Putamen (tissue), 1 donor: Measurements from ENCODE around the gene FSHR.

Source experiments
- DNase-seq: peaks from one replicate; pipeline ENCODE4 v3.0.0-alpha.2; 2016; ENCODE audit warnings: low spot score

Gene FSHR

GRCh38 chr2:49111006-49111405 lies 43.3 kb downstream of the FSHR start:
- DNase-seq: no peak

GRCh38 chr2:49110571-49110970 lies 43.7 kb downstream of the FSHR start:
- no peak for DNase-seq

- no peak for DNase-seq
Measured at GRCh38 chr2:49108851-49109250, 45.5 kb downstream of the FSHR start.

- DNase-seq: no peak
Measured at GRCh38 chr2:49108436-49108835, 45.9 kb downstream of the FSHR start.

GRCh38 chr2:49105506-49105905 lies 48.8 kb downstream of the FSHR start:
- DNase-seq: no peak

- DNase-seq: no peak
Measured at GRCh38 chr2:49102146-49102545, 52.2 kb downstream of the FSHR start.

GRCh38 chr2:49080681-49081080 lies 73.6 kb downstream of the FSHR start:
- no peak for DNase-seq

- no peak for DNase-seq
Measured at GRCh38 chr2:49070716-49071115, 83.6 kb downstream of the FSHR start.

- no peak for DNase-seq
Measured at GRCh38 chr2:49069829-49070228, 84.5 kb downstream of the FSHR start.

GRCh38 chr2:49068613-49069012 lies 85.7 kb downstream of the FSHR start:
- DNase-seq: no peak

GRCh38 chr2:49067971-49068370 lies 86.3 kb downstream of the FSHR start:
- DNase-seq: no peak

- no peak for DNase-seq
Measured at GRCh38 chr2:49053156-49053555, 101.2 kb downstream of the FSHR start.

GRCh38 chr2:49050265-49050664 lies 104.0 kb downstream of the FSHR start:
- no peak for DNase-seq

- no peak for DNase-seq
Measured at GRCh38 chr2:49049161-49049560, 105.2 kb downstream of the FSHR start.

- no peak for DNase-seq
Measured at GRCh38 chr2:49045083-49045482, 109.2 kb downstream of the FSHR start.

GRCh38 chr2:49044350-49045079 lies 109.8 kb downstream of the FSHR start:
- no peak for DNase-seq

- DNase-seq: no peak
Measured at GRCh38 chr2:49043405-49043982, 110.8 kb downstream of the FSHR start.

- no peak for DNase-seq
Measured at GRCh38 chr2:49042488-49042887, 111.8 kb downstream of the FSHR start.

GRCh38 chr2:49041061-49041460 lies 113.3 kb downstream of the FSHR start:
- DNase-seq: no peak

- DNase-seq: no peak
Measured at GRCh38 chr2:49037197-49037596, 117.1 kb downstream of the FSHR start.

GRCh38 chr2:49035481-49035880 lies 118.8 kb downstream of the FSHR start:
- no peak for DNase-seq

- no peak for DNase-seq
Measured at GRCh38 chr2:49033394-49034185, 120.7 kb downstream of the FSHR start.

GRCh38 chr2:49032936-49033335 lies 121.4 kb downstream of the FSHR start:
- no peak for DNase-seq
